HepG2 (cell line): ENCODE data around the gene MYOZ1.

ENCODE experiments used
- BCL3 ChIP-seq: sonication (generic); formaldehyde crosslinking; IDR thresholded peaks from 2 replicates; pipeline ENCODE4 v1.5.1; 2020; ENCODE audit warnings: mild to moderate bottlenecking, missing genetic modification reagents, moderate library complexity
- ELF3 ChIP-seq: IDR thresholded peaks from 2 replicates; pipeline ENCODE4 v1.6.1; 2016; ENCODE audit warnings: missing genetic modification reagents, missing compliant biosample characterization
- MLLT10 ChIP-seq: sonication (generic); formaldehyde crosslinking; IDR thresholded peaks from 2 replicates; pipeline ENCODE4 v1.4.0; 2020; ENCODE audit warnings: missing genetic modification reagents
- NR2F6 ChIP-seq, 2 experiments: IDR thresholded peaks; 2 replicates each; pipeline ENCODE4 v1.6.1; 2016; ENCODE audit warnings: antibody characterized with exemption in 1 of 2, mild to moderate bottlenecking in 1 of 2
- POLR2AphosphoS5 ChIP-seq: IDR thresholded peaks from 2 replicates; pipeline ENCODE4 v1.6.1; 2012; ENCODE audit warnings: low read depth, low read length
- PREB ChIP-seq: sonication (generic); formaldehyde crosslinking; IDR thresholded peaks from 2 replicates; pipeline ENCODE4 v1.4.0; 2020; ENCODE audit warnings: missing genetic modification reagents
- TAF1 ChIP-seq: sonication (generic); formaldehyde crosslinking; IDR thresholded peaks from 2 replicates; pipeline ENCODE4 v1.4.0; 2020; ENCODE audit warnings: missing genetic modification reagents
- TFE3 ChIP-seq: IDR thresholded peaks from 2 replicates; pipeline ENCODE4 v1.6.1; 2016
- ZEB1 ChIP-seq: IDR thresholded peaks from 2 replicates; pipeline ENCODE4 v1.6.1; 2012; ENCODE audit warnings: mild to moderate bottlenecking, low read depth, inconsistent platforms; ENCODE audit not compliant: insufficient replicate concordance
- ZFP62 ChIP-seq: sonication (generic); formaldehyde crosslinking; IDR thresholded peaks from 2 replicates; pipeline ENCODE4 v1.4.0; 2020; ENCODE audit warnings: missing genetic modification reagents
- ZNF263 ChIP-seq: sonication (generic); formaldehyde crosslinking; IDR thresholded peaks from 2 replicates; pipeline ENCODE4 v1.4.0; 2020; ENCODE audit warnings: missing genetic modification reagents
- ZNF577 ChIP-seq: sonication (generic); formaldehyde crosslinking; IDR thresholded peaks from 2 replicates; pipeline ENCODE4 v1.4.0; 2020; ENCODE audit warnings: mild to moderate bottlenecking, low read depth, missing genetic modification reagents, borderline replicate concordance
- TF ChIP-seq, protein P1 (sequence below): sonication (generic); formaldehyde crosslinking; IDR thresholded peaks from 2 replicates; pipeline ENCODE4 v1.5.0; 2020; ENCODE audit warnings: mild to moderate bottlenecking, missing genetic modification reagents, moderate library complexity

DNA sequence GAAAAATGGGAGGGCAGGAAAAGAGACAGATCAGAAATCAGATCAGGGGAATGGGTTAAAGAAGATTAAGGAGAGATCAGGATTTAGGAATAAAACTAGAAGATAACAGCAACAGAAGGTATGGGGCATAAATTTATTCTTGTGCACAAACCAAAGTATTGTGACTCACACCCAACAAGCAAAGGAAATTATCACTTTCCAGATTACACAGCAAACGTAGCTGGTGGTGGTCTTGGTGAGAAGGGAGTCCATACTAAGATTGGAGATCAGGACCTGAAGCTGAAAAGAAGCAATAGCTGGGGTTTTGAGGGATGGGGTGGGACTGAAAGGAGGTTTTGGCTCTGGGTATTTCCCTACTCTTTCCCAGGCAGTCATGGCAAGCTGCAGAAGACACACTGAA, 3.5 kb upstream of the MYOZ1 start:
- TF ChIP-seq TAF1 (CRISPR knock-in tag) (no peak), NR2F6 (IDR thresholded peaks at IDR 0.05) (no peak), NR2F6 (CRISPR knock-in tag; IDR thresholded peaks at IDR 0.05) (no peak), PREB (CRISPR knock-in tag) (no peak), ZFP62 (no peak), MLLT10 (no peak), TFE3 (CRISPR knock-in tag) (no peak), ZNF263 (CRISPR knock-in tag) (no peak), ZEB1 (no peak), ZNF577 (CRISPR knock-in tag) (no peak), POLR2AphosphoS5 (no peak), BCL3 (no peak), ELF3 (CRISPR knock-in tag) (no peak)
- TF ChIP-seq, protein P1, sequence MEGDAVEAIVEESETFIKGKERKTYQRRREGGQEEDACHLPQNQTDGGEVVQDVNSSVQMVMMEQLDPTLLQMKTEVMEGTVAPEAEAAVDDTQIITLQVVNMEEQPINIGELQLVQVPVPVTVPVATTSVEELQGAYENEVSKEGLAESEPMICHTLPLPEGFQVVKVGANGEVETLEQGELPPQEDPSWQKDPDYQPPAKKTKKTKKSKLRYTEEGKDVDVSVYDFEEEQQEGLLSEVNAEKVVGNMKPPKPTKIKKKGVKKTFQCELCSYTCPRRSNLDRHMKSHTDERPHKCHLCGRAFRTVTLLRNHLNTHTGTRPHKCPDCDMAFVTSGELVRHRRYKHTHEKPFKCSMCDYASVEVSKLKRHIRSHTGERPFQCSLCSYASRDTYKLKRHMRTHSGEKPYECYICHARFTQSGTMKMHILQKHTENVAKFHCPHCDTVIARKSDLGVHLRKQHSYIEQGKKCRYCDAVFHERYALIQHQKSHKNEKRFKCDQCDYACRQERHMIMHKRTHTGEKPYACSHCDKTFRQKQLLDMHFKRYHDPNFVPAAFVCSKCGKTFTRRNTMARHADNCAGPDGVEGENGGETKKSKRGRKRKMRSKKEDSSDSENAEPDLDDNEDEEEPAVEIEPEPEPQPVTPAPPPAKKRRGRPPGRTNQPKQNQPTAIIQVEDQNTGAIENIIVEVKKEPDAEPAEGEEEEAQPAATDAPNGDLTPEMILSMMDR (CRISPR knock-in tag): no peak
